ENCODE measurements around the gene GNB1.

GRCh38 chr1:1809489-1809888, 81.4 kb downstream of the GNB1 start:
- TF ChIP-seq CTCF (IDR thresholded peaks at IDR 0.05; ENCODE audit: low read length): no peak
- TF ChIP-seq EZH2 (IDR thresholded peaks at IDR 0.05; ENCODE audit: borderline replicate concordance, low read length): no peak
